ENCODE data around the gene C2.

Gene C2

DNA sequence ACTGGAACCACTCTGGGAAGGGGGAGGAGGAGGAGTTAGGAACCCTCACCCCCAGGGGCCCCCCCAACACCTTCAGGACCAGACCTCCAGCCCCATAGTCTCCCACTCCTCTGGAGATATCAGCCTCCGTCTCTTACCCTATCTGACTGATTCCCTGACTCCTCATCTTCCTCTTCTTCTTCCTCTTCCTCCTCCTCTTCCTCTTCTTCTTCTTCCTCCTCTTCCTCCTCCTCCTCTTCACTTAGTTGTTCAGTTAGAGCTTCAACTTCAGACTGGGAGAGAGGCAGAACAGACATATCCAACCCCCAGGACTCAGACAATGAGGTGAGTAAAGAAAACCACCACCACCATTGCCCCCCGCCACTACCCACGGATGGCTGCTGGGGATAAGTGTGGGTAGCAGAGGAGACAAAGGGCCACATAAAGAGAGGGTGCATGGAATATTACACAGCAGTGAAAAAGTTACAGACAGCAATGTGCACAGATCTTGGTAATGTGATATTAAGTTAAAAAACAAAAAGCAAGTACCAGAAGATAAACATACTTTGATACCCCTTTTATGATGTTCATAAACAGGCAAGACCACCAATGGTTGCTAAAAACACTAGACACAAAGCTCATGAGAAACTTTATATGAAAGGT, 38.1 kb upstream of the C2 start:
- TF ChIP-seq SUZ12 (IDR thresholded peaks at IDR 0.05; ENCODE audit: extremely low read depth, insufficient read depth, insufficient read length) = no peak
- TF ChIP-seq YY1 (IDR thresholded peaks at IDR 0.05; ENCODE audit: insufficient read depth, insufficient read length) = no peak
- TF ChIP-seq ZNF274 (IDR thresholded peaks at IDR 0.05; ENCODE audit: low read depth, low read length) = no peak
- H3K36me3 ChIP-seq (ENCODE audit: insufficient read depth, insufficient read length, low read length) = peaks cover 74% of the 10 kb centered on the region
- H3K9me3 ChIP-seq (ENCODE audit: insufficient read depth, low read length) = no peaks in the 10 kb centered on the region
- no peak overlapping the region for H3K9ac ChIP-seq (ENCODE audit: insufficient read length, low read depth)
- no peaks in the 10 kb centered on the region for H3K27me3 ChIP-seq (ENCODE audit: insufficient read depth, insufficient read length)
- no peaks in the 10 kb centered on the region for H3K4me1 ChIP-seq (ENCODE audit: insufficient read depth, insufficient read length)
- no peak for DNase-seq (ENCODE audit: low read depth, low spot score)
- H3K4me3 ChIP-seq (ENCODE audit: insufficient read length, low read depth) = no peak overlapping the region

DNA sequence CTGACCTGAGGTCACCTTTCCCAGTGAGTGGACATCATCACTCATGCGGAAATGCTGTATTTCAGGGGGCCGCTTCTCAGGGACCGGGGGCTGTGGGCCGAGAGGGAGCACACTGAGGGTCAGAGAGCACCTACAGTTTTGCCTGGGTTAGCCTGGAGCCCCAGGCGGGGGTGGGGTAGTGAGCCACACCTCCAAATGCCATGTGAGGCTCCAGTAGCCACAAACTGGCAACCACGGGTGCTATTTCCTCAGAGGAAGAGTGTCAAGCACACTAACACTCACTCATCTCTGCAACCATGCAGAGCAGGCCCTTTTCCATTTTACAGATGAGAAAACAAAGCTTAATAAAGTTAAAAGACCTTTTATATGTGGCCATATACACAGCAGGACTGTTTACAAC, 34.7 kb upstream of the C2 start:
- Histone ChIP-seq H3K9ac (ENCODE audit: insufficient read length, low read depth) (no peak overlapping the region), H3K9me3 (ENCODE audit: insufficient read depth, low read length) (no peaks in the 10 kb centered on the region), H3K4me1 (ENCODE audit: insufficient read depth, insufficient read length) (no peaks in the 10 kb centered on the region), H3K4me3 (ENCODE audit: insufficient read length, low read depth) (no peak overlapping the region), H3K36me3 (ENCODE audit: insufficient read depth, insufficient read length, low read length) (peaks cover 71% of the 10 kb centered on the region), H3K27me3 (ENCODE audit: insufficient read depth, insufficient read length) (no peaks in the 10 kb centered on the region)
- TF ChIP-seq ZNF274 (IDR thresholded peaks at IDR 0.05; ENCODE audit: low read depth, low read length) = no peak
- TF ChIP-seq YY1 (IDR thresholded peaks at IDR 0.05; ENCODE audit: insufficient read depth, insufficient read length) = no peak
- TF ChIP-seq SUZ12 (IDR thresholded peaks at IDR 0.05; ENCODE audit: extremely low read depth, insufficient read depth, insufficient read length) = no peak
- no peak for DNase-seq (ENCODE audit: low read depth, low spot score)

DNA sequence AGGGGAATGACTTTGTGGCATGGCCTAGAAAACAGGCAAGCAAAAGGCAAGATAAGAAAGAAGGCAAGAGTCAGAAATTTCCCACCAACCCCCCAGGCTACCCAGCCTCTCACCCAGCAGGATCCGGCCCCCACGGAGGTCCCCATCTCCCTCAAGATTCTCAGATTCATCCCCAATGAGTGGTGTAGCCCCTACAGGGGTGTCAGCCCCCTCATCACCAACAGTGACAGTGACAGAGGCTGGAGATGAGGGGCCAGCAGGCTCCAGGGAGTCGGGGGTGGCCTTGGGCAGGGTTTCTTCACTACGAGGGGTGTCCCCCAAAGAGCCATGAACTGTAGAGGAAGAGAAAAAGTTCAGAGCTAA, 31.0 kb upstream of the C2 start:
- Histone ChIP-seq H3K36me3 (ENCODE audit: insufficient read depth, insufficient read length, low read length) (peaks cover 55% of the 10 kb centered on the region), H3K27me3 (ENCODE audit: insufficient read depth, insufficient read length) (no peaks in the 10 kb centered on the region), H3K4me1 (ENCODE audit: insufficient read depth, insufficient read length) (peaks cover 6% of the 10 kb centered on the region), H3K9me3 (ENCODE audit: insufficient read depth, low read length) (no peaks in the 10 kb centered on the region), H3K4me3 (ENCODE audit: insufficient read length, low read depth) (peak overlapping the region; percentile 89), H3K9ac (ENCODE audit: insufficient read length, low read depth) (peak overlapping the region; percentile 75)
- TF ChIP-seq SUZ12 (IDR thresholded peaks at IDR 0.05; ENCODE audit: extremely low read depth, insufficient read depth, insufficient read length) = no peak
- TF ChIP-seq YY1 (IDR thresholded peaks at IDR 0.05; ENCODE audit: insufficient read depth, insufficient read length) = no peak
- no peak for TF ChIP-seq ZNF274 (IDR thresholded peaks at IDR 0.05; ENCODE audit: low read depth, low read length)
- DNase-seq (ENCODE audit: low read depth, low spot score) = no peak

DNA sequence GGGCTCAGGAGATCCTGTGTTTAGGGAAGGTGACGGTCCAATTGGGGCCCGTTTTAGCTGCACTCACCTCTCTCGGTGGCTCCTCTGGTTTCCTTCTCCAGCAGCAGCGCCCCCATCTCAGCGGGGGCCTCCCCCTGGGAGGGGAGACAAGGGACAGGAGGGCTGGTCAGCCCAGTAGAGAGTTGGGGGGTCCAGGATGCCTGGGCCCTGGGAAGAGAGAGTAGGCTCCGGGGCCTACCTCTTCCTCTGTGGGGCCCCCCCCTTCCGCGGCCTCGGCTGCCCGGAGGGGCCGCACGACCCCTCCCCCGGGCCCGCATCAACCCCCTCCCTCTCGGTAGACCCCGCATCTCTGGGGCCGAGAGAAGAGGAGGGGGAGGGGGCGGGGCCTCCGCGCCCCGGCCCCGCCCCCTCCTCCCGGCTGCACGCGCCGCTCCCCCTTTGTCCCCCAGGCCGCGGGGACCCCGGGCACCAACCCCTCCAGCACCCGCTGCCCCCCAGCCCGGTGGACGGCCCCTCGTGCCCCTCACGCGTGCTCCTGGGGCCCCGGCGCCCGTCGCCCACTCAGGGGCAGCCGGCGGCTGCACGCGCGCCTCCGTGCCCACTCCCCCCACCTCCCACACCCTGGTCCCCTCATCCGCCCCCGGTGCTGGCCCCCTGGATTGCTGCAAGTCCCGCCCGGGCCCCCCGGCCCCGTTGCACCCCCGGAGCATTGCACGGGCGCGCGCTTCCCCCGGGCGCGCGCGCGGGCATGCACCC, 30.5 kb upstream of the C2 start:
- Histone ChIP-seq H3K9ac (ENCODE audit: insufficient read length, low read depth) (peak overlapping the region; percentile 93), H3K27me3 (ENCODE audit: insufficient read depth, insufficient read length) (no peaks in the 10 kb centered on the region), H3K4me1 (ENCODE audit: insufficient read depth, insufficient read length) (peaks cover 6% of the 10 kb centered on the region), H3K9me3 (ENCODE audit: insufficient read depth, low read length) (no peaks in the 10 kb centered on the region), H3K4me3 (ENCODE audit: insufficient read length, low read depth) (peak overlapping the region; percentile 89), H3K36me3 (ENCODE audit: insufficient read depth, insufficient read length, low read length) (peaks cover 50% of the 10 kb centered on the region)
- DNase-seq (ENCODE audit: low read depth, low spot score) = no peak
- no peak for TF ChIP-seq YY1 (IDR thresholded peaks at IDR 0.05; ENCODE audit: insufficient read depth, insufficient read length)
- no peak for TF ChIP-seq ZNF274 (IDR thresholded peaks at IDR 0.05; ENCODE audit: low read depth, low read length)
- TF ChIP-seq SUZ12 (IDR thresholded peaks at IDR 0.05; ENCODE audit: extremely low read depth, insufficient read depth, insufficient read length) = no peak

DNA sequence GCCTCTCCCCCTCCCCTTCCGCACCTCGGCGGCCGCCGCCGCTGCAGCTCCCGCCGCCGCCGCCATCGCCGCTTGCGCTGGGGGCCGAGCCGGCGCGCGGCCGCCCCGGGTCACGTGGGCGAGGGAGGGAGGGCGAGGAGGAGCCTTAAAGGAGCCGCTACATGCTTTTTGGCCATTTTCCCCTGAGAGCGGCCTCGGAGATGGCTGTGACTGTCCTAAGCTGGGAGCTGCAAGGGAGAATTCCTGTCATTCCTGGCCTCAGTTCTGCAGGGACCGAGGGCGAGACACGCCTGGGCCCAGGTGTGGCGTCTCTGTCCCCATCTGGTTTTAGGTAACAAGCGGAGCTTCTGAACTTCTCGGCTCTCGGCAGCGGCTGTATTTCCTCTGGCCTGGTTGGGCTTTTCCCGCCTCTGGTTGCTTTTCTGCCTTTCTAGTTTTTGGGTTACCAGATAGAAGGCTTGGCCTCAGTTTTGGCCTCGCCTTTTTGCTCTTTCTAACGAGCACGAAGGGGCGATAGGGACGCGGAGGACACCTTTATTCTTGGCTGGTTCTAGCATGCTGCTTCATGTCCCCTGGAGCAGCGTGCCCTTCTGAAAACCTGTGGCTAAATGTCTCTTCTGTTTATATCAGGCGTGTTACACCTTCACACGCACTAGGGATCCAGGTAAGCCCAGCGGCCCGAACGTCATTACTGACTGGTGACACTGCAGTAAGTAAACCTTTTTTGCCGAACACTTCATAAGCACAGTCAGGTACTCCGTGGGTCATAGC, 29.7 kb upstream of the C2 start, which contains the start of gene EHMT2:
EHMT2 (minus strand) TSS at position 87 of the 771 bp plus-strand sequence; CDS start at position 66, 21 bp downstream.
- H3K4me1 ChIP-seq (ENCODE audit: insufficient read depth, insufficient read length) = peaks cover 6% of the 10 kb centered on the region
- peak; percentile 70 for DNase-seq (ENCODE audit: low read depth, low spot score)
- no peaks in the 10 kb centered on the region for H3K9me3 ChIP-seq (ENCODE audit: insufficient read depth, low read length)
- peak within 1 kb of the TSS; percentile 89 for H3K4me3 ChIP-seq (ENCODE audit: insufficient read length, low read depth)
- peaks cover 42% of the 10 kb centered on the region for H3K36me3 ChIP-seq (ENCODE audit: insufficient read depth, insufficient read length, low read length)
- peak within 1 kb of the TSS; percentile 93 for H3K9ac ChIP-seq (ENCODE audit: insufficient read length, low read depth)
- no peak for TF ChIP-seq SUZ12 (IDR thresholded peaks at IDR 0.05; ENCODE audit: extremely low read depth, insufficient read depth, insufficient read length)
- no peak for TF ChIP-seq ZNF274 (IDR thresholded peaks at IDR 0.05; ENCODE audit: low read depth, low read length)
- peak; percentile 37 for TF ChIP-seq YY1 (IDR thresholded peaks at IDR 0.05; ENCODE audit: insufficient read depth, insufficient read length)
- H3K27me3 ChIP-seq (ENCODE audit: insufficient read depth, insufficient read length) = no peaks in the 10 kb centered on the region

DNA sequence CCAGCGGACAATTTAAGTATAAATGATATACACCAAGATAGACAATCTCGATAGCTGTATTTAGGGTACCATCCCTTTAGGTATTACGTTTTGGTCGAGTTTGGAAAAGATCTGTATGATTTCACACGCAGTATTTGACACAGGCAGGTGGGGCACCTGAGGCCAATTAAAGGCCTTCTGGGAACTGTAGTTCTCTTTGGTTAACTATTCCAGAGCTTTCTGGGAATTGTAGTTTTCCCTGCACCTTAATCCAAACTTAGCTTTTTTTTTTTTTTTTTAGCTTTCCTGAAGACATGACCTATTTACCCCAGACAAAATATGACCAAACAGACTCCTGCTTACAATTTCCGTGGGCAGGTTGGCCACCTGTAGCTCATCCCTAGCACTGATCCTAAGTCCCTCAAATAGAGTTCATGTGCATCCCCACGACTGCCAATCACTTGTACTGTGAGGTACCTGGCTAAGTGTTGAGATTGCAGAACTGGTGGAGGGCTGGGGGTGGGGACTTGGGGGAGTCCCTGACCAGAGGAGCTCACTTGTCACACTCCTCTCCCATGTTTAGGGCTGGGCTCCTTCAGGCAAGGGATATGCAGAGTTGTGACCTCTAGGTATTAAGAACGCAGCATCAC, 29.0 kb upstream of the C2 start:
- H3K9me3 ChIP-seq (ENCODE audit: insufficient read depth, low read length) = no peaks in the 10 kb centered on the region
- peak overlapping the region; percentile 93 for H3K9ac ChIP-seq (ENCODE audit: insufficient read length, low read depth)
- peak overlapping the region; percentile 89 for H3K4me3 ChIP-seq (ENCODE audit: insufficient read length, low read depth)
- peaks cover 6% of the 10 kb centered on the region for H3K4me1 ChIP-seq (ENCODE audit: insufficient read depth, insufficient read length)
- H3K36me3 ChIP-seq (ENCODE audit: insufficient read depth, insufficient read length, low read length) = peaks cover 35% of the 10 kb centered on the region
- H3K27me3 ChIP-seq (ENCODE audit: insufficient read depth, insufficient read length) = no peaks in the 10 kb centered on the region
- TF ChIP-seq ZNF274 (IDR thresholded peaks at IDR 0.05; ENCODE audit: low read depth, low read length) (no peak), YY1 (IDR thresholded peaks at IDR 0.05; ENCODE audit: insufficient read depth, insufficient read length) (no peak), SUZ12 (IDR thresholded peaks at IDR 0.05; ENCODE audit: extremely low read depth, insufficient read depth, insufficient read length) (no peak)
- DNase-seq (ENCODE audit: low read depth, low spot score) = no peak
